IMR-90 (cell line): Measurements from ENCODE around the gene GRM5. TPM values are rescaled to one million over a fixed set of nuclear protein-coding genes. Genes with fewer than 3 reads are reported as not detected.
A peak's percentile ranks its signal among the peaks of the same experiment; 100 is the strongest.

Experiments used
- ATAC-seq: fragments of 200-7000 bp; cut with Tn5 transposase; 2 replicates; pipeline ENCODE4 v1.9.1; 2020; ENCODE audit warnings: low read depth, mild to moderate bottlenecking, moderate library complexity
- BruUV-seq: library from RNA; stranded (reverse); fragments of 400-500 nt; replicated peaks from 2 replicates; lab custom pipeline; 2021; lab: Mats Ljungman, UMichigan
- CTCF ChIA-PET: fragments of 300-600 bp; formaldehyde crosslinking; extraction: SDS; loops from one replicate; lab custom pipeline; 2021; ENCODE audit warnings: antibody characterized with exemption; lab: Yijun Ruan, JAX
- POLR2A ChIA-PET: fragments of 300-600 bp; sonication (Branson Sonifier 250); formaldehyde crosslinking; loops from one replicate; lab custom pipeline; 2022; ENCODE audit warnings: antibody characterized with exemption; ENCODE audit not compliant: unreplicated experiment; lab: Charles Lee
- DNase-seq: peaks from one replicate; pipeline ENCODE4 v3.0.0; 2013
- H2AFZ ChIP-seq: replicated peaks from 2 replicates; pipeline ENCODE3; 2013; ENCODE audit warnings: low read length, mild to moderate bottlenecking; ENCODE audit not compliant: poor library complexity
- H2AK5ac ChIP-seq: 2 replicates; pipeline ENCODE4 v1.6.1; 2013; ENCODE audit warnings: low read depth, low read length, inconsistent platforms
- H2AK9ac ChIP-seq: replicated peaks from 2 replicates; pipeline ENCODE3; 2013; ENCODE audit warnings: mild to moderate bottlenecking, low read depth, low read length, moderate library complexity; ENCODE audit not compliant: poor library complexity
- H2BK120ac ChIP-seq: 2 replicates; pipeline ENCODE4 v1.6.1; 2013; ENCODE audit warnings: low read depth, low read length, inconsistent platforms
- H2BK15ac ChIP-seq: 3 replicates; pipeline ENCODE4 v1.6.1; 2013; ENCODE audit warnings: low read depth, low read length, inconsistent platforms
- H2BK20ac ChIP-seq: 2 replicates; pipeline ENCODE4 v1.6.1; 2013; ENCODE audit warnings: low read depth, mild to moderate bottlenecking, inconsistent platforms, low read length, moderate library complexity
- H2BK5ac ChIP-seq: 2 replicates; pipeline ENCODE4 v1.6.1; 2013; ENCODE audit warnings: mild to moderate bottlenecking, low read depth, low read length, inconsistent platforms; ENCODE audit not compliant: poor library complexity, severe bottlenecking
- H3K14ac ChIP-seq: replicated peaks from 2 replicates; pipeline ENCODE4 v1.6.1; 2013; ENCODE audit warnings: low read depth, low read length, inconsistent platforms
- H3K18ac ChIP-seq: 2 replicates; pipeline ENCODE4 v1.6.1; 2013; ENCODE audit warnings: low read depth, low read length, control low read depth
- H3K23ac ChIP-seq: 2 replicates; pipeline ENCODE4 v1.6.1; 2013; ENCODE audit warnings: low read depth, low read length, inconsistent platforms
- H3K27ac ChIP-seq: 2 replicates; pipeline ENCODE4 v1.5.1; 2013; ENCODE audit warnings: mild to moderate bottlenecking, control low read depth, low read length; ENCODE audit not compliant: insufficient read depth
- H3K27me3 ChIP-seq: 2 replicates; pipeline ENCODE4 v1.6.1; 2013; ENCODE audit warnings: low read length; ENCODE audit not compliant: control insufficient read depth, insufficient read depth
- H3K36me3 ChIP-seq: 2 replicates; pipeline ENCODE4 v1.6.1; 2013; ENCODE audit warnings: low read length, mixed read lengths; ENCODE audit not compliant: control insufficient read depth, insufficient read depth
- H3K4ac ChIP-seq: 2 replicates; pipeline ENCODE4 v1.6.1; 2013; ENCODE audit warnings: low read depth, low read length, inconsistent platforms
- H3K4me1 ChIP-seq: 2 replicates; pipeline ENCODE4 v1.6.1; 2013; ENCODE audit warnings: low read length, mixed read lengths; ENCODE audit not compliant: control insufficient read depth, insufficient read depth
- H3K4me2 ChIP-seq: 2 replicates; pipeline ENCODE4 v1.6.1; 2013; ENCODE audit warnings: low read depth, mild to moderate bottlenecking, control low read depth, low read length, moderate library complexity
- H3K4me3 ChIP-seq: 2 replicates; pipeline ENCODE4 v1.5.1; 2013; ENCODE audit warnings: low read depth, mild to moderate bottlenecking, control low read depth, low read length, moderate library complexity; ENCODE audit not compliant: insufficient read depth
- H3K56ac ChIP-seq: 2 replicates; pipeline ENCODE4 v1.6.1; 2013; ENCODE audit warnings: low read length, inconsistent platforms; ENCODE audit not compliant: insufficient read depth; ENCODE audit errors: extremely low read depth
- H3K79me1 ChIP-seq, 2 experiments: 2 replicates each; pipeline ENCODE4 v1.6.1; 2013; ENCODE audit warnings: low read length in 2 of 2, inconsistent platforms in 1 of 2, low read depth in 1 of 2
- H3K9ac ChIP-seq: 2 replicates; pipeline ENCODE4 v1.6.1; 2013; ENCODE audit warnings: low read depth, low read length, control low read depth
- H3K9me1 ChIP-seq: 2 replicates; pipeline ENCODE4 v1.6.1; 2013; ENCODE audit warnings: low read length, inconsistent platforms; ENCODE audit not compliant: insufficient read depth
- H3K9me3 ChIP-seq: 2 replicates; pipeline ENCODE4 v1.6.1; 2013; ENCODE audit warnings: low read length; ENCODE audit not compliant: control insufficient read depth, insufficient read depth
- H4K20me1 ChIP-seq: 2 replicates; pipeline ENCODE4 v1.6.1; 2013; ENCODE audit warnings: low read length, inconsistent platforms; ENCODE audit not compliant: insufficient read depth
- H4K5ac ChIP-seq: 2 replicates; pipeline ENCODE4 v1.6.1; 2013; ENCODE audit warnings: mild to moderate bottlenecking, low read depth, low read length, control low read depth
- H4K8ac ChIP-seq, 2 experiments: 2 replicates each; pipeline ENCODE4 v1.6.1; 2013; ENCODE audit warnings: low read depth in 2 of 2, low read length in 2 of 2, control low read depth in 1 of 2, inconsistent platforms in 1 of 2
- H4K91ac ChIP-seq: 2 replicates; pipeline ENCODE4 v1.6.1; 2013; ENCODE audit warnings: low read depth, low read length, inconsistent platforms; ENCODE audit not compliant: insufficient read depth
- CEBPB ChIP-seq: IDR thresholded peaks from 2 replicates; pipeline ENCODE4 v1.6.1; 2012; ENCODE audit warnings: low read depth, low read length, improper control_type of control experiment
- FOS ChIP-seq: fragments of 150-350 bp; IDR thresholded peaks from 2 replicates; pipeline ENCODE4 v1.6.1; 2016; ENCODE audit warnings: low read depth, low read length
- dilution Hi-C: fragments of 300-500 bp; cut with HindIII; formaldehyde crosslinking; loops from one replicate; pipeline ENCODE4 v1.14.3; 2018; ENCODE audit warnings: low sequenced_read_pairs; ENCODE audit not compliant: unreplicated experiment
- in situ Hi-C: fragments of 300-500 bp; cut with MboI; formaldehyde crosslinking; loops from 3 replicates; pipeline ENCODE4 v1.14.3; 2019; ENCODE audit warnings: low sequenced_read_pairs, inconsistent platforms, mixed read lengths
- intact Hi-C: fragments of 100-400 bp; cut with micrococcal nuclease; formaldehyde crosslinking; loops from 2 replicates; pipeline ENCODE4 v1.10.0; 2022
- polyA plus RNA-seq, 3 experiments: library from polyadenylated mRNA; depleted of rRNA; stranded (reverse); fragments of >200 nt; gene quantifications; 2 replicates each; pipeline ENCODE4 v1.2.3, GENCODE V29; 2012; ENCODE audit warnings: low replicate concordance in 1 of 3
- total RNA-seq: library from RNA; depleted of rRNA; stranded (reverse); fragments of >200 nt; gene quantifications from 2 replicates; pipeline ENCODE4 v1.2.3, GENCODE V29; 2012

The GRM5 gene
- total and polyA plus RNA-seq, 2 of the 4 experiments (the other 2 are of a cell fraction) = under 0.01 TPM

DNA sequence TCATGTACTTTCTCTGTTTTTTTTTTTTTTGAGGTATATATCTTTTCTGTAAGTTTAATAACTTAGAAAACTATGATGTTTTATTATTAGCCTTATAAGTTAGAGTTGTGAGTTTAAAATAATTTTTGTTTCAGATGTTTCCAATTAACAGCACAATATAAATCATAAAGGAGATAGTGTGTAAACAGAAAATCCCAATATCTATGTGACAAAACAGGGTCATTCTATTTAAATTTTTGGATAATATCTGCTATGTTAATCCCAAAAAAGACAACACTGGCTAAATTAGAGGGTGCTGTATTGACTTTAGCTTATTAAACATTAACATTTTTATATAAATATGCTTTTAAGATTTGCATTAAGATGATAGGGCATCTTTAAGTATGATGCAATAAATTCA, 410.1 kb downstream of the GRM5 start:
- Histone ChIP-seq H3K14ac (no peak overlapping the region), H3K56ac (no peak overlapping the region), H4K91ac (no peak overlapping the region), H3K4me3 (no peak overlapping the region), H2AFZ (no peak overlapping the region), H3K9me1 (no peaks in the 10 kb centered on the region), H3K27ac (no peak overlapping the region), H2BK15ac (no peak overlapping the region), H4K5ac (no peak overlapping the region), H4K20me1 (no peaks in the 10 kb centered on the region), H2BK5ac (no peak overlapping the region), H3K18ac (no peak overlapping the region), H2AK5ac (no peak overlapping the region), H2BK20ac (no peak overlapping the region), H2BK120ac (no peak overlapping the region), H3K9ac (no peak overlapping the region), H4K8ac (no peak overlapping the region), H3K4me2 (no peak overlapping the region), H2AK9ac (no peak overlapping the region), H3K4me1 (no peaks in the 10 kb centered on the region), H3K4ac (no peak overlapping the region), H3K23ac (no peak overlapping the region), H3K79me1 (no peaks in the 10 kb centered on the region), H3K27me3 (no peaks in the 10 kb centered on the region), H3K36me3 (no peaks in the 10 kb centered on the region), H3K9me3 (no peaks in the 10 kb centered on the region)
- DNase-seq = no peak
- in situ Hi-C loops (no loop called here), intact Hi-C loops (no loop called here), dilution Hi-C loops (no loop called here)
- ChIA-PET POLR2A (no interaction called here), CTCF (no interaction called here)
- no peak for ATAC-seq
- TF ChIP-seq CEBPB (peak; percentile 49), FOS (no peak)
- no TSS peak for BruUV-seq
